HL-60/S4 (cell line): ENCODE measurements around the gene ITIH2.
"Not testable (repeated sequence)": the region's sequence is repeated elsewhere in the genome, so short reads cannot be mapped to it uniquely, and the experiment has no call there.

Experiments used
- in situ Hi-C: fragments of 300-500 bp; cut with MboI; formaldehyde crosslinking; loops from 2 replicates; pipeline ENCODE4 v1.14.3; 2022; ENCODE audit warnings: low sequenced_read_pairs

The ITIH2 gene

DNA sequence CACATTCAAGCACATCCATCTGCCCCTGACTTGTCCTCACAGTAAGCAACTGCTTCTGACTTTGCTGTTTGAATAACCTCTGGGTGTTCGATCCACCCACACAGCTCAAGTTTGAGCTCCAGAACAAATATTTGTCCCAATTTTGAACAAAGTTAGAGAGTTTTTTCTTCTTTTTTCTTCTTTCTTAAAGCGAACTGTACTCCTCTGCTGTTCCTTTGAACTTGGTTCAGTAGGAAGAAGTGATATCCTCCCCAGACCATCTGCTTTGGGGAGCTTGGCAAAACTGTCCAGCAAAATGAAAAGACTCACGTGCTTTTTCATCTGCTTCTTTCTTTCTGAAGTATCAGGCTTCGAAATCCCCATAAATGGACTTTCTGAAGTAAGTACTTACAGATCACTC lies at the start of gene ITIH2:
ITIH2 (plus strand) TSS at position 177 of the 400 bp plus-strand sequence; CDS start at position 296, 119 bp downstream.
- in situ Hi-C loops: no loop called here

GRCh38 chr10:7657079-7657478 lies 46.0 kb upstream of the ITIH2 start:
- in situ Hi-C loops: not testable (repeated sequence)

- in situ Hi-C loops: no loop called here
These were observed 45.6 kb upstream of the ITIH2 start for GRCh38 chr10:7657552-7657951.

DNA sequence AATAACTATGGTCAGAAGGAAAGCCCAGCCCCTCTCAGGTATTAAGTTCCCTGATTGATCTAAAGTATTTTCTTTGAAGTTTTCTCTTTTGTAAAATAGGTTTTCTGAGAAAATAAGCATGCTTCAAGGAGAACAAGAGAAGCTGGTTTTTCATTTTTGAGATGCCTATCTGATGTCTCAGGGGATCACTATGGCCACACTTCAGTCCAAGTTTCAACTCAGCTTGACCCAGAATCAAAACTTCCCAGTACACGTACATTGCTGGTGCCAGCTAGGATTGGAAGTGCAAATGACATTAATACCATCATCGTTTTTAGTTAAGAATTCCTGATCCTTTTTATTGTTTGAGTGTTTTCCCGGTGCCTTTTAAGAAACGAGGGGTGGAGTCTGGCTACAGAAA lies 43.6 kb upstream of the ITIH2 start:
- in situ Hi-C loops: no loop called here

DNA sequence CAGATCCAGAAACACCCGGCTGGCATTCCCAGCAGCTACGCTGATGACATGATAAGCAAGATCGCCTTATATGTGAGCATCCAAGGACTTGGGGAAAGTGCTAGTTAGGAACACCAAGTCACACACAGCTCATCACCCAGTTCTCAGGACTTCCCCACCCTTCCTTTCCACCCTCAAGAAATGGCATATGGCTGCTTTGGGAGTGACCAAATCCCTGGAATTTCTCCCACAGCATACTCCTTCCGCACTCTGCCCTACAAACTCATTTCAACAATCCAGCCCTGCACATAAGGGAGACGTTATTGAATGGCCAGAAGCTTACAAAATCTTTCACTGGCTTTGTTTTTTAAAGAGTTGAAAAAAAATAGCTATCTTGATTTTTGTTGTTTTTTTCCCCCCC lies 40.6 kb upstream of the ITIH2 start:
- in situ Hi-C loops: no loop called here

DNA sequence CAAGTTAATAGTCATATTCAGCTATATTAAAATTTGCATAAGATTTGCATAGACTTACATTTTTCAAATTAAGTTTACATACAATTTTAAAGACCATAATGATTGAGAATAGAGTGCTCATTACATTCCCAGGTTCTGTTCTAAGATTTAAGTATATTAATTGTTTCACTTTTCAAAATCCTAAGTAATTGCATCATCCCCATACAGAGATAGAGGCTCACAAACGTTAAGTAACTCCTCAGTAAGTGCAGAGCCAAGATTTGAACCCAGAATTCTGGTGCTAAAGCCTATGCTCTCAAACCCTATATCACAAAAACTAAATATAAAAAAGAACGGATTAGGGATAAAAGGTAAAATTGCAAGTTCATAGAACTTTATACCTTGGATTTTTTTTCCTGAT lies 38.4 kb upstream of the ITIH2 start:
- in situ Hi-C loops: no loop called here

DNA sequence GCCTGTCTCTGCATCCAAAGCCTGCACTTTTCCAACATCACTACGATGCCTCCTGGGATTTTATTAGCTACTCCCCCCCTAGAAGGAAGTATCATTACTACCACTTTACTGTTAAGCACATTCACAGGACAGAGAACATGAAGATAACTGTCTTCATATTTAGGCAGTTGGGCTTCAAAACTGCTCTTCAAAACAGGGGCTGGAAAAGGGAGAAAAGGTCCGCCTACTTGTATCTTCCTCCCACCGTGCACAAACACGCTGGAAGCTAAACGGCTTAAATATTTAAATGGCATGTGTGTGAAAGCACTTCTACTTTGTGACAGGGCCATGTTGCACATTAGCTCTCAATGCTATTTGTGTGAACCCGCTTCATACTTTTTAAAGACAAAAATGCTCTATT lies 37.3 kb upstream of the ITIH2 start:
- in situ Hi-C loops: no loop called here

GRCh38 chr10:7666253-7667023 lies 36.7 kb upstream of the ITIH2 start, which contains the start of gene ITIH5:
Gene ITIH5, minus strand, starts transcription at chr10:7666966. Its CDS starts 74 bp downstream, at chr10:7666892.
- in situ Hi-C loops: no loop called here

DNA sequence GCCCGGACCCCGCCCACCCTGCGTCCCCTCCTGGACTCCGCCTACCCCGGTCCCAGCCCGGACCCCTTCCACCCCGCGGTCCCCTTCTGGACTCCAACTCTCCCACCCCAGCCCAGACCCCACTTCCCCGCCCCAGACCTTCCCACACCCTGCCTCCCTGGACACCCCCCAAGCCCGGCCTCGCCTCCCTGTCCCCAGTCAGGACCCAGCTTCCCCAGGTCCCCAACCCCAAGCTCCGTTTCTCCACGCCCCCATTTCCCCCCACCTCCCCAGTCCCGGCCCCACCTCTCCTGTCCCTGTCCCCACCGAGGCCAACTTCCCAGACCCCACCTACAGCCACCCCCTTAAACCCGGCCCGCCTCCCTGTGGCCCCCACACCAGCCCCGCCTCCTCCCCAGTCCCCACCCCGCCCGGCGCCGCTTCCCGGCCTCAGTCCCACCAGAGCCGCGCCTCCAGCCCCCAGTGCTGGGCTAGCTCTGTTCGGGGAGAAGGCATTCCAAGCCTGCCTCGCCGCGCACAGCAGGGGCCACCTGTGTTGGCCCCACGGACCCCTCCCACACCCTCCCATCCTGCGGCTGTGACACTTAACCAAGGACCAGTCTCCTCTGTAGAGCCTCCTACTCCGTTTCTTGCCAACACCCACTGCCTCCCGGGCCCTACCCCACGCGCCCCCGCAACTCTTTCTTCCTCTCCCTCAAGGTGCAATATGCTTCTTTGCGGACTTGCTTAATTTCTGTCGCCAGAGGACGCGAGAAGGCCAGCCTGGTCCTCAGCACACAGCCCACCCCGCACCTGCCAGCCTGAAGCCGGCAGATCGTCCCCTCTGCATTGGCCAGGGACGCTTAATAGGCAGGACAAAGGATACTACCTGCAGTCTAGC lies 35.6 kb upstream of the ITIH2 start:
- in situ Hi-C loops: no loop called here

DNA sequence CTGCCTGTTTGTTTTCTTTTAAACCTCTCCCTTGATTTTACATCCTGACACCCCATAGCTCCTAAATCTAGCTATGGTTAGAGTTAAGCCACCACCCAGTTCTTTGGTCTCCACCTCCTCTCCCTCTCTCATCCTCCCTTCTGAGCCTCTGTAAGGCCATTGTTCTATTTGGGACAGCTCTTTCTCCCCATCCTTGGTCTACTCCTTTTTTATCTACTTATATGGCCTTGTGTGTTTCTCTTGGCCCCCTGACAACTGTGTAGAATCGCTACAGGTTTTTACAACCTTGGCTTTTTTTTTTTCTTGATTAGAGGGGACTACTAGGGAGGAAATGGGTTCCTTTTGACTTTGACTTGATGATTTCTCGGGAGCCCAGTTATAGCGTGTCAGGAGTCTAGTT lies 33.0 kb upstream of the ITIH2 start:
- in situ Hi-C loops: no loop called here

DNA sequence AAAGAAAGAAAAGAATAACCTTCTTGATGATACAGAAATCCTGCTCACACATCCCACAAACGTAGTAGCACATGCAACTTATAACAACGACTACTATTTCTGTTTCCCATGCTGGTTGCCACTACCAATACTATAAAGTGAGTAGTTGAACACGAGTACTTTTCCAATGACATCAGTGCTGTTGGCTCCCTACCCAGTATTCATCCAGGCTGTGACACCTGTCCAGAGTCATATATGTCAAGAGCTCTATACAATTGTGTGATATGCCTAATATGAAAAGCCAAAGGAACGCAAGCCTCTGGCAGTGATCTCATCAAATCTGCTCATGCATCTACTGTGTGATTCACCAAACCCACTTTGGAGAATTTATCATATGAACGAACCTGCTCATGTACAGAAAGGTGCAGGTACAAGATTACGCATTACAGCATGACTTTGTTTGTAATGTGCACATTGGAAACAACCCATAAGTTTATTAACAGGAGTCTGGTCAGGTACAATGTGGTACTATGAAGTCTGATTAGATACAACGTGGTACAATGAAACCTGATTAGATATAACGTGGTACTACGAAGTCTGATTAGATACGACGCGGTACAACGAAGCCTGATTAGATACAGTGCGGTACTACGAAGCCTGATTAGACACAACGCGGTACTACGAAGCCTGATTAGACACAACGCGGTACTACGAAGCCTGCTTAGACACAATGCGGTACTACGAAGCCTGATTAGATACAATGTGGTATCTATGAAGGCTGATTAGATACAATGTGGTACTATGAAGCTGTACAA lies 30.6 kb upstream of the ITIH2 start:
- in situ Hi-C loops: no loop called here

GRCh38 chr10:7679256-7679655 lies 23.9 kb upstream of the ITIH2 start:
- in situ Hi-C loops: no loop called here

DNA sequence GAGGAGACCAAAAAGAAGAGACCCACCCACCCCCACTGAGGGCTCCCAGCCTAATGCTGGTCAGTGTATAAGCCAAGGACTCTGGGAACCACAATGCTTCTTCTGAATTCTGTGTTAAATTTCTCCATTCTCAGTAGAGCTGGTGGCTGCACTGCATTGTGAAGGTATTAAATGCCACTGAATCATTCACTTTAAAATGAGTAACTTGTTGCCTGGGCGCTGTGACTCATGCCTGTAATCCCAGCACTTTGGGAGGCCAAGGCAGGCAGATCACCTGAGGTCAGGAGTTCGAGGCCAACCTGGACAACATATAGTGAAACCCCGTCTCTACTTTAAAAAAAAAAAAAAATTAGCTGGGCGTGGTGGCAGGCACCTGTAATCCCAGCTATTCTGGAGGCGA lies 23.0 kb upstream of the ITIH2 start:
- in situ Hi-C loops: not testable (repeated sequence)

- in situ Hi-C loops: no loop called here
These were observed 16.6 kb upstream of the ITIH2 start for GRCh38 chr10:7686351-7687171.

DNA sequence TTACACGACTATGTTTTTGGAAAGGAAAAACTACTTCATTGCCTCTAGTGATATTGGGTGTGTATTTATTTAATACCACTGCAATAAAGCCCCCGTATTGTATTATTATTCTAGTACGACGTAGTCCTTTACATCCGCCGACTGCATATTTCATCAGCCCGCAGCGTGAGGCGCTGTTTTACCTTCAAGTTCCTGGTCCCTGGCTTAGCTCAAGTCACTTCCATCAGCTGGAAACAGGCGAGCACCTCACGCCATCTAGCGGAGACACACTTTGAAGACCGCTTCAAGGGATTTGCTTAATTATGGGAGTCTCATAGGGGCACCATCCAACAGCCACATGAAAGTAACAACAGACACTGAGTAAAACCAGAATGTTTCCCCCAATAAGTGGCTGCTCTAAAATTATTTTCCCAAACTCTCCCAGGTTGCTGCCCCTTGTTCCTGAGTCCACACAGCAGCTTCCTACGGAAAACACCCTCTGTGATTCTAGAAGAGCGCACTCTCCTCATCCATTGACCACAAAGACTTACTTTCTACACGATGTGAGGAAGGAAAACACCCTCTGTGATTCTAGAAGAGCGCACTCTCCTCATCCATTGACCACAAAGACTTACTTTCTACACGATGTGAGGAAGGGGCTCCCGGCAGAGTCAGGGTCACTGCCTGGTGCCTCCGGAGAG lies 15.7 kb upstream of the ITIH2 start:
- in situ Hi-C loops: no loop called here

- in situ Hi-C loops: no loop called here
These were observed 13.5 kb upstream of the ITIH2 start for GRCh38 chr10:7689591-7689990.

DNA sequence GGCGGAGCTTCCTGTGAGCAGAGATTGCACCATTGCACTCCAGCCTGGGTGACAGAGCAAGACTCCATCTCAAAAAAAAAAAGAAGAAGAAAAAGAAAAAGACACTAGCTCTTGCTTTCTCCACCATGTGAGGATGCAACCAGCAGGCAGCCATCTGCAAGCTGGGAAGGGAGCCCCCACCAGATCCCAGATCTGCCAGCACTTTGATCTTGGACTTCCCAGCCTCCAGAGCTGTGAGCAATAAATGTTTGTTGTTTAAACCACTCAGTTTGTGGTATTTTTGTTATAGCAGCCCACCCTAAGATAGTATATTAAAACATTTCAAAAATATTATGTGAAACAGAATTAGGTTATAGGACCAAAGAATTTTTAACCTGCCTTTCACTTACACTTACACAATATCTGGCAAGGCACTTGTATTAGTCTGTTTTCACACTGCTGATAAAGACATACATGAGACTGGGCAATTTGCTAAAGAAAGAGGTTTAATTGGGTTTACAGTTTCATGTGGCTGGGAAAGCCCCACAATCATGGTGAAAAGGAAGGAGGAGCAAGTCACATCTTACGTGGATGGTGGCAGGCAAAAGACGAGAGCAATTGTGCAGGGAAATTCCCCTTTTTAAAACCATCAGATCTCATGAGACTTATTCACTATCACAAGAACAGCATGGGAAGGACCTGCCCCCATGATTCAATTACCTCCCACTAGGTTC lies 12.1 kb upstream of the ITIH2 start:
- in situ Hi-C loops: not testable (repeated sequence)

DNA sequence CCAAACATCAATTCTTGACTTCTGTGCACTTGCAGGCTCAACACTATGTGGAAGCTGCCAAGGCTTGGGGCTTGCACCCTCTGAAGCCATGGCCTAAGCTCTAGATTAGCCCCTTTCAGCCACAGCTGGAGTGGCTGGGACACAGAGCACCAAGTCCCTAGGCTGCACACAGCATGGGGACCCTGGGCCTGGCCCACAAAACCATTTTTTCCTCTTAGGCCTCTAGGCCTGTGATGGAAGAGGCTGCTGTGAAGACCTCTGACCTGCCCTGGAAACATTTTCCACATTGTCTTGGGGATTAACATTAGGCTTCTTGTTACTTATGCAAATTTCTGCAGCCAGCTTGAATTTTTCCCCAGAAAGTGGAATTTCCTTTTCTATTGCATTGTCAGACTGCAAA lies 10.7 kb upstream of the ITIH2 start:
- in situ Hi-C loops: not testable (repeated sequence)

- in situ Hi-C loops: not testable (repeated sequence)
These were observed 9.9 kb upstream of the ITIH2 start for GRCh38 chr10:7693194-7693593.
